Measurements from ENCODE around the gene HAPLN2. TPM values are rescaled to one million over a fixed set of nuclear protein-coding genes. Genes with fewer than 3 reads are reported as not detected.
A peak's percentile ranks its signal among the peaks of the same experiment; 100 is the strongest.
"Not testable (repeated sequence)": the region's sequence is repeated elsewhere in the genome, so short reads cannot be mapped to it uniquely, and the experiment has no call there.

Gene HAPLN2
- under 1 TPM; 0.16 to 0.63 (median 0.28) TPM for polyA plus RNA-seq (ENCODE audit: insufficient read length in 4 of 4)

DNA sequence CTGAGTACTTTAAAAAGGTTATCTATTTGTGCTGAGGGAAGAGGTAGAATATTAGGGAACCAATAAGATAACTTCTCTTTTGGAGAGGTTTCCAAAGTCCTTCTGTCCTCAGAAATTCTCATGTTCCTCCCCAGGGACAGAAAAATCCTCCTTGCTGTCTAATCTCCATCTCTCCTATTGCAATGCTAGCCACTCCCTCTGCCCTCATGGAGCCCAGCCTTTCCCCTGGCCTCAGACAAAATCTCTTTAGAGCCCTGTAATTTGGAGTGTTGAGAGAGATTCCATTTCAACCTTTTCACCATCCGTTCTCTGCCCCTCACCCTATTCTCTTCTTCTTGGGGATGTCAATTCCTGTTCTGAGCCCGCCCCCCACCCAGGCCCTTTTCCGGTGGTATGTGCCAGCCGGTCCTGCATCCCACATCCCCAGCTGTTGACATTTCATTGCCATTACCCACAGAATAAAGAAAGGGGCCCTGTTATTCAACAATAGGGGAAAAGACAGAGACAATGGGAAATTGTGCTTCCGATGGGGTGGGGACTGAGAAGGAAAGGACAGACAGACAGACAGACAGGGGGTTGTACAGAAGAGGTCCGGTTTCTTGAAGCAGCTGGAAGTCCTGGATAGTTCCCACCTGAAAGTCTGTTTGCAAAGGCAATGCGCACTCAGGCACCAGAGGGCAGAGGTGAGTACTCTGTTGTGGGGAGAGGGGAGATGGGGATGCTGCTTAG lies at the start of gene HAPLN2:
TSS of gene HAPLN2 (plus strand) at position 563 of the 729 bp plus-strand sequence. CDS start 4,076 bp downstream, outside the sequence.
- DNase-seq (ENCODE audit: low read depth in 4 of 4, low spot score in 3 of 4), result no peak

DNA sequence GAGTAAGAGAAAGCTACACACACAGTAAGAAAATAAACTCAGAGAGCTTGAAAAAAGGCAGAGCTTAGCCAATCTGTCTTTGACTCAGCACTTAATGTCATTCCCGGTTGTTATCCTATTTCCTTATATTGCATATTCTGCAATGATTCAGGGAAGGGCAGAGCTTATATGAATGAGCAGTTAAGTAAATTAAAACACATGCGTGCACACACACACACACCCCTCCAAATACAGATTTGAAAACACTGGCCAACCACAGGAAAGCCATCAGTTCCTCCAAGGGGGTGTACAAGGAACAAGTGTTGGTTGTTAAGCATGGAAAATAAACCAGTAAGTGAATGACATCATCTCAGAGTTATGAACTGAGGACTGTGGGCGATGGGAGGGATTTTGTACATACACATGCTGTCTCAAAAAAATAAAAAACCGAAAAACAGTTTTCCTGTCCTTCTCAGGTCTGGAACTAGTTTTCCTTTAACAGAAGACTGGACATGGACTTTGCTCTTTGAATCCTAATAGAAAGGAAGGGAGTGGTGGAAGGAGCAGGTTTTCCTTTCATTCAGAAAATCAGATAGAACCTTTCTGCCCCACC lies 47.9 kb upstream of the HAPLN2 start:
- no peak for DNase-seq (ENCODE audit: low read depth in 4 of 4, low spot score in 3 of 4)

DNA sequence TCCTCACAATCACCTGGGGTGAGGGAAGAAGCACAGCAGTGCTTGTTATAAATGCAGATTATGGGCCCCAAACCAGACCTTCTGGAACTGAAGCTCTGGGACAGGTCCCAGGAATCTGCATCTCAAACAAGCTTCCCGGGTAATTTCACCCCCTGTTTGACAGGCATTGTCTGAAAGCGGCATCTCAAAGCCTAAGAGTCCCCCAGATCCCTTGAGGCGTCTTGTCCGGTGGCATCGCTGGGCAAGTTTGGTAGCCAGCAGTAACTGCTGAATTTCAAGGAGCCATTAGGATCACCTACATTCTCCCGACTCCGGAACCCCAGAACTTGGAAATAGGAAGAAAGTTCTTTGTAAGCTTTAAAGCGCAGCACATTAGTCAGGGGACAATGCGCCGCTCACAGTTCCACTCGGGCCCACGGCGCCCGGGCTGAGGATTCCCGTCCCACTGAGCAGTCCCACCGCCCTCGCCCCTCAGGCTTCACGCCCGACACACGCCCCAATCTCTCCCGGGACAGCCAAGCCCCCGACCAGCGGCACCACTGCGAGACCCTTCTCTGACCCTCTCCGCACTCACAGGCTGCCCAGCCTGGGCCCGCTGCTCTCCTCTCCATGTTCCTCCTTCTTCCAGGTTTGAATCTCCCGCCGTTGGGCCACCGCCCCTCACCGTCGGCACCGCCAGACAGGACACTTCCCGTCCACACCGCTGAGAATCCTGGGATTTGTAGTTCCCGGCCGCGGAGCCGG lies 47.1 kb upstream of the HAPLN2 start, which contains the start of gene IQGAP3:
TSS of gene IQGAP3 (minus strand) at position 647 of the 744 bp plus-strand sequence. CDS start at position 611, 36 bp downstream.
- peak in 3 of 4 donors; percentile 48 to 74 (median 53) for DNase-seq (ENCODE audit: low read depth in 4 of 4, low spot score in 3 of 4)

DNA sequence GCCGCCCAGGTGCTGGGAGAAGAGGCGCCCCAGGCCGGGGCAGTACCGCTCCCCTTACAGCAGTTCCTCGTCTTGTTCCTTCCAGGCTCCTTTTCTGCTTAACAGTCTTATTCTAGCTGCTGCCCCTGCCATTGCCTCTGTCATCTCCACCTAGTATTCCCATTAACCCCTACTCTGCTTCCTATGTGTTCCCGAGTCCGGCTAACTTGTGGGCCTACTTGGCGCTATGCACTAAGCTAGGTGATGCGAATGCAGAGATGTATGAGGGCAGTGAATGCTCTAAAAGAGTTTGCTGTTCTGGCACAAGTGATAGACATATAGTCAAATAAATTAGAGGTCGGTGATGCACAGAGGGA lies 46.6 kb upstream of the HAPLN2 start:
- no peak for DNase-seq (ENCODE audit: low read depth in 4 of 4, low spot score in 3 of 4)

DNA sequence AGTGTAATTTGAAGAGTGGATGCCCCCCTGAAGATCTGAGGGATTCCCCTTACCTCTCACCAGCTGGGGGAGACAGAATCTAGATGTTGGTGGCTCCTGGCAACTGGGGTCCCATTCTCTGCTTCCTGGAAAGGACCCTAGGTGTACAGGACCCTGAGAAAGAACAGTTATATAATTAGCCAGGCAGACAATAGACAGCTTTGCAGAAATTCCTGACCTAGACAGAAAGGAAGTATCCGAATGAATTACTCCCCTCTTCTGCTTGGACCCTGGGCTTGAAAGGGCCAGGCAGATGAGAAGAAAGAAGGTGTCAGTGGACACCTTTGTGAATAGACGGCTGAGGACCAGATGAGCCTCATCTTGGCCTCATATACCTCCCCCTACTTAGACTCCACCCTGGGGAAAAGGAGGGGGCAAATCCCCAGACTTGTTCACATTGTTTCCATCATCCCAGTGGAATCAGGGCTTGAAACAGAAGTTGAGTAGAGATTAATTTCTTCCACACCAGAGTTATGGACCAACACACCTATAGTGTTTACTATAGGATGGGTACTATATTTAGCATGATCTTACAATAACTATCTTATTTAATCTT lies 45.1 kb upstream of the HAPLN2 start:
- no peak for DNase-seq (ENCODE audit: low read depth in 4 of 4, low spot score in 3 of 4)

DNA sequence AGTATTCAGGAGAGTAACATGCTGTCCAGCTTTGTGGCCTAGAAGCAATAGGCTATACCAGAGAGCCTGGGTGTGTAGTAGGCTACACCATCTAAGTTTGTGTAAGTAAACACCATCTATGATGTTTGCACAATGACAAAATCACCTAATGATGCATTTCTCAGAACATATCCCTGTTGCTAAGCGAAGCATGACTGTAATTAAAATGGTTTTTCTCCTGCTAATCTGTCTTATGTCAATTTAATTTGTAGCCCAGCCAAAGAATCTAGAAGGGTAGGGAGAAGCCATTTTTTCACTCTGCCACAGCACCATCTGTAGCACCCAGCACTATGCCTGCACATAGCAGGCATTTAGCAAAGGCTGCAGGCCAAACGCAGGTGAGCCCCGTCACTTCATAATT lies 41.7 kb upstream of the HAPLN2 start:
- DNase-seq (ENCODE audit: low read depth in 4 of 4, low spot score in 3 of 4), result no peak

DNA sequence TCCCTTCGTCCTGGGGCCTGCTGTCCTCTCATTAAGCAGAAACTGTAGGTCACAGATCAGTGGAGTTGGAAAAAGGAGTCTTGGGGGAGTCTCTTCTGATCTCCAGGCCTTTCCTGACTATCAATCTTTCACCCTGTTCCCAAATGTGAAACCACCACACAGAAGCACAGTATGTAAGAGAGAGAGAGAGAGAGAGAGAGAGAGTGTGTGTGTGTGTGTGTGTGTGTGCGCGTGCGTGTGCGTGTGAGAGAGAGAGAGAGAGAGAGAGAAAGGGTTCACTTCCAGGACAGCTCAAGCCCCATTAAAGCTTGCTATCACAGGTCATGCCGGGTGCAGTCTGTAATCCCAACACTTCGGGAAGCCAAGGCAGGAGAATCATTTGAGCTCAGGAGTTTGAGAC lies 41.2 kb upstream of the HAPLN2 start:
- peak in 2 of 4 donors; percentile 45 to 58 for DNase-seq (ENCODE audit: low read depth in 4 of 4, low spot score in 3 of 4)

DNA sequence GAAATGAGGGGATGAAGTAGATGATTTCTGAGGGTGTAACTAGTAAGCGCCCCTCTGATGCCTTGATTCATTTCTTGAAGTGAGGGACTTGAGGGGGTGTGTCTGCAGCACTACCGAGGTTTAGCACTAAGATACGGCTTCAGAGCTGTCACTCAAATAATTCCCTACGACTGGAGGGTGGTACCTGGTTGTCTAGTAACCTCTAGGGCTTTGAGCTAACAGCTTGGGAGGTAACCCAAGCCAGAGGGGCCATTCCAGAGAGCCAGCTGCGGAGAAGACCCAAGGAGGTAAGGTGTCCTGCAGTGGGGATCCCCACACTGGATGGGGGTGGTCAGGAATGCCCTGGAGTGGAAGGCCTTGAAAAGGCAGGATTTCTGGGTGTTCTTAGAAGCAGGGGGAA lies 39.7 kb upstream of the HAPLN2 start, which contains the start of gene TTC24:
TSS of gene TTC24 (plus strand) at position 252 of the 400 bp plus-strand sequence. CDS start 1,642 bp downstream, outside the sequence.
- no peak for DNase-seq (ENCODE audit: low read depth in 4 of 4, low spot score in 3 of 4)

DNA sequence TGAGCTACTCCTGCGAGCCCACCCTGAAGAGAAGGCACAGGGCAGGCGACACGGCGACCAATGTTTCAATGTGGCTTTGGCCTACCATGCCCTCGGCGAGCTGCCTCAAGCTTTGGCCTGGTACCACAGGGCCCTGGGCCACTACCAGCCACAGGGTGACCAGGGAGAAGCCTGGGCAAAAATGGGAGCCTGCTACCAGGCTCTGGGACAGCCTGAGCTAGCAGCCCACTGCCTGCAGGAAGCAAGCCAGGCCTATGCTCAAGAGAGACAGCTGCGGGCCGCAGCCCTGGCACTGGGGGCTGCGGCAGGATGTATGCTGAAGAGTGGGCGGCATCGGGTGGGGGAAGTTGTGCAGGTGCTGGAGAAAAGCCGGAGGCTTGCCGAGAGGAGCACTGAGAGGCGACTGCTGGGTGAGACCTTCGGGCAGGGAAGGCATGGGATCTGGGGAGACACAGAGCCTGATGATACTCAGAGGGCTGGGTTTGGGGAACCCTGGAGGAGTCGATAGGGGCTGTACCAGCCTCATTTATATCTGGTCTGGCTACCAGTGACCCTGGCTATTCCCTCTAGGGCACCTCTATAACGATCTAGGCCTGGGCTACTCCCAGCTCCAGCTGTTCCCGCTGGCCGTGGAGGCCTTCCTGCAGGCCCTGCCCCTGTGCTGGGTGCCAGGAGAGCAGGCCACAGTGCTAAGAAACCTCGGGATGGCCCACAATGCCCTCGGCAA lies 37.4 kb upstream of the HAPLN2 start:
- no peak for DNase-seq (ENCODE audit: low read depth in 4 of 4, low spot score in 3 of 4)

DNA sequence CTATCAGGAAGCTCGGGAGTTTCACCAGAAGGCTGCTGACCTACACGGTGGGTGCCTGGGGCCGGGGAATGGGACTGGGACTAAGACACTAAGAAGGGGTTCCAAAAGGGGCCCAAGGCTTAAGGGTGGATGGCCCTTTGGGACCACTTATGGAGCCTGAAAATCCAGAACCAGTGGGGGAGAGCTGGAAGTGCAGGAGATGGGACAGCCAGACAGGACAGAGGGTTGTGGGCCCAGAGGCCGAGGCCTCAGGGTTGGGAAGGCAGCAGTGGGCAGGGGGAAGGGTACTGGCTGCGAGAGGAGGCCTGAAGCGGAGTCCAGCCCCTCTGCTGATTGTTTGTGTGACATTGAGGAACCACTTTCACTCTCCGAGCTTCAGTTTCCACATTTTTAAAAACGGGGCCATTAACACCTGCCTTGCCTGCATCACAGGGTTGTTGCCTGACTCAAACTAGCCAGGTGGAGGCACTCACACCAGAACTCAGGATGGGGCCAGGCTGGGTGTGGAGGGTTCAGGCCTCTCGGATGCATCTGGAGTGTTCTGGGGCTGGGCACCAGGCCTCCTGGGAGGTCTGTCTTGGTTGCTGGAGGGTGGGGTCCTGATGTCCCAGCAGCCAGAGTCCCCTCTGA lies 36.7 kb upstream of the HAPLN2 start:
- no peak for DNase-seq (ENCODE audit: low read depth in 4 of 4, low spot score in 3 of 4)

DNA sequence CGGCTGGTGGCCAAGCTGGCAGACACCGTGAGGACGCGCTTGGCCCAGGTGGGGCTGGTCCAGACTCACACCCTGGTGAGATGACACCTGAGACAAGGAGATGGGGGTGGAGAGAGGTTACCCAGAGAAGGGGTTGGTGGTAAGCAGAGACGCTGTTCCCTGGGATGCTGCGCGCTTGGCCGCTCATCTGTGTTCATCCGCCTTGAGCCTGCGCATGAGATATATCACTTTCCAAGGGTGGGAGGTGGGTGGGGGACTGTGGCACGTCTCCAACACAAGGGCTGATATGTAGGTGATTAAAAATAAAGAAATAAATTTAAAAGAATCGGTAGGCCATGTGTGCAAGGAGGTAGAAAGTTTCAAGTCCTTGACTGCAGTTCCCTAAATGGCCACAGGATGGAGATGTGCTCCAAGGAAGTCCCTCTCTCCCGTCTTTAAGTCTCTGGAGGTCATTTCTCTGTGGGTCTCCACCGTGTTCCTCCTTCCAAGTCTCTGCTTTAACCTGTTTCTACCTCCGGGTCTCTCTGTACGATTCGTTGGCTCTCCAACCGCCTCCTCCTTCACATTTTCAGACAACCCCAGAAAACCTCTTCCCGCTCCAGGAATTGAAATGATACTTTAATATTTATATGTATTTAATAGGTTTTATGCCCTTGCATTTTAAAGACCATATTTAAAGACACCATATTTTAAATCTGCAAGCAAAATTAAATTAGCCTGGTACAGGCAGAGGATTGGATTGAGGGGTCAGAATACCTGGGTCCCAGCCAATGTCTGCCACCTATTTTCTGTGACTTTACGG lies 35.2 kb upstream of the HAPLN2 start:
- DNase-seq (ENCODE audit: low read depth in 4 of 4, low spot score in 3 of 4), result peak in 3 of 4 donors; percentile 72 to 76 (median 73)

DNA sequence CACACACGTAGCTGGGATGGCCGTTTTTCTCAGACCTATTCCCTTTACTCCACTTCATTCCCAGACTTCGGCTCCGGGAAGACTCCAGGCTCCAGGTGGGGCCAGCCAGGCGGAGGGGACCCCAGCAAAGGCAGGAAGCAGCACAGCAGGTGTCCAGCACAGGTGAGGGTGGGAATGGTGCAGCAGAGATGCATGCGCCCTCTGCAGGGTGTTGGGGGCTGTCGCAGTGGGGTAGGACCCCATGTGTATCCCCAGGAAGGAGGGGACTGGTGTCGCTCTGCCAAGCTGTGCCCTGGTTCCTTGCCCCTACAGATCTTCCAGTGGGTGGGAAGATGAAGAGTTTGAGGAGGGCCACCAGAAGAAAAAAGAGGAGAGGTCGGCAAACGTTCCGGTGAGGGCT lies 34.4 kb upstream of the HAPLN2 start:
- no peak for DNase-seq (ENCODE audit: low read depth in 4 of 4, low spot score in 3 of 4)

DNA sequence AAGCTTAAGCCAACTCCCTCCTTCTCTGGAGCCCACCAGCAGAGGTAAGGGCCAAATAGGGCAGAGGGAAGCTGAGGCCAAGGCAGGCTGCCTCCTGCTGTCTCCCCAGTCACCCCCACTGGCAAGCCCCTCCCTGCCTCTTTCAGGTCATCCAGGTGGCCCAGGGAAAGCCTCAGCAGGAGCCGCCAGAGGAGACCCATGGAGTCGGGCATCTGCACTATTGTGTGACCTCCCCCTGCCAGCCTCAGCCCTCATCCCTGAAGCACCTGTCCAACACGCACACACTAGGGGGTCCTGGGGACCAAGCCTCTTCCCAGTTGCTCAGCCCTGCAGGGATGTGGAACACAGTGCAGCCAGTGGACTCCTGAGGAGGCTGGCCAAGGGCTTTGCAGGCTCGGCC lies 32.9 kb upstream of the HAPLN2 start:
- no peak for DNase-seq (ENCODE audit: low read depth in 4 of 4, low spot score in 3 of 4)

DNA sequence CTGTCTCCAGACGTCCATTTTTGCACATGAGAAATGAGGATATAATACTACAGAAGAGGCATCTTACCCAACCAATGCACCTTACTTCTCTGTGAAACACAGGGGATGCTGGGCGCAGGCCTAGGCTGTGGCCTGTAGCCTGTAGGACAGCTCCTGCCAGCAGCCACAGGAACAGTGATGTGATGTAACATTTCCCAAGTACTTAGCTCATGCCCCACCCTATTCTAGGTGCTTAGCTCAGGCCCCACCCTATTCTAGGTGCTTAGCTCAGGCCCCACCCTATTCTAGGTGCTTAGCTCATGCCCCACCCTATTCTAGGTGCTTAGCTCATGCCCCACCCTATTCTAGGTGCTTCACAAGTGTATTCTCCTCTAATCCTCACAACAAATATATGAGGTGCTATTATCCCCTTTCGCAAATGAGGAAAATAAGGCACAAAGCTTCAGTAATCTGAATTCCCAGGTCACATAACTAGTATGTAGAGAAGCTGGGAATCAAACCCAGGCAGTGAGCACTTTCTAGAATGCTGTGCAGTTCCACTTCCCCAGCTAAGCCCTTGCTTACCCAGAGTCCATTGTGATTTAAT lies 32.2 kb upstream of the HAPLN2 start:
- DNase-seq (ENCODE audit: low read depth in 4 of 4, low spot score in 3 of 4), result no peak

DNA sequence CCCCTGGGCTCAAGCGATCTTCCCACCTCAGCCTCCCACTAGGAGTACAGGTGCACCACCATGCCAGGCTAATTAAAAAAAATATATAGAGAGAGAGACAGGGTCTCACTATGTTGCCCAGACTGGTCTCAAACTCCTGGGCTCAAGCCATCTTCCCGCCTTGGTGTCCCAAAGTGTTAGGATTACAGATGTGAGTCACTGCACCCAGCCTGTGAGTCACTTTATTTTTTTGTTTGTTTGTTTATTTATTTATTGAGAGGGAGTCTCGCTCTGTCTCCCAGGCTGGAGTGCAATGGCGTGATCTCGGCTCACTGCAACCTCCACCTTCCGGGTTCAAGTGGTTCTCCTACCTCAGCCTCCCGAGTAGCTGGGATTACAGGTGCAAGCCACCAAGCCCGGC lies 31.3 kb upstream of the HAPLN2 start:
- not testable (repeated sequence) for DNase-seq (ENCODE audit: low read depth in 4 of 4, low spot score in 3 of 4)

DNA sequence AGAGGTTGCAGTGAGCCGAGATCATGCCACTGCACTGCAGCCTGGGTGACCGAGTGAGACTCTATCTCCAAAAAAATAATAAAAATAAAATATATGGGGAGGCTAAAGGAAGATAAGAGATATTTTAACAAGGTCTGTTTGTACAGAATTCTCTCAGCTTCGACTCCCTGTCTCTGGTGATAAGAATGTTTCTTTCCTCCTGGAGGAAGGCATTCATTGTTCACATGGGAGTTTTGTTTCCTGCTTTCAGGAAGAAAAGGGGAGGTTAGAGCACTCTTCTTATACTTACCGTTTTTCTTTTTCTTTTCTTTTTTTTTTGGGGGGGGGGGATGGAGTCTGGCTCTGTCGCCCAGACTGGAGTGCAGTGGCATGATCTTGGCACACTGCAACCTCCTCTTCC lies 29.7 kb upstream of the HAPLN2 start:
- no peak for DNase-seq (ENCODE audit: low read depth in 4 of 4, low spot score in 3 of 4)

DNA sequence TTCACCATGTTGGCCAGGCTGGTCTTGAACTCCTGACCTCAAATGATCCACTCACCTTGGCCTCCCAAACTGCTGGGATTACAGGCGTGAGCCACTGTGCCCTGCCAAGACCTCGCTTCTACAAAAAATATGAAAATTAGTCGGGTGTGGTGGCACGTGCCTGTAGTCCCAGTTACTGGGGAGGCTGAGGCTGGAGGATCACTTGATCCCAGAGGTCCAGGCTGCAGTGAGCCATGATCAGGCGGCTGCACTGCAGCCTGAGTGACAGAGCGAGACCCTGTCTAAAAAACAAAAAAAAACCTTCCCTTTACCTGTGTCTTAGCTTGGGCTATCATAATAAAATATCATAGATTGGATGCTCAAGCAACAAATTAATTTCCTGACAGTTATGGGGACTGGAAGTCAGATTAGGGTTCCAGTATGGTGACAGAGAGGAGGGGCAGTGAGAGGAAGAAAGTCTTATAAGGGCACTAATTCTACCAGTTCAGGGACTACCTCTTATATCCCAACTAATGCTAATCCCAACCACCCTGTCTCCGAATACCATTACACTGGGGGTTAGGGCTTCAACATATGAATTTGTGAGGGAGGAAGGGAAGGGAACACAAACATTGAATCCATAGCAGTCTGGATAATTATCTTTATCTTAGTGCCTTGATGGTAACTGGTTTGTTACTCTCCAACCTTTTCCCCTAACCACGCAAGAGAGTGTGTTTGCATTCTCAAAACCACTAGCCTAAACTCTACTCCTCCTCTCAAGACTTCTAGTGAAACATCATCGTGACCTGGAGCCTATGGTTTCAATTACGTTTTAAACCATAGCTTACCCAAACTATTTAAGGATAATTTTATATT lies 28.7 kb upstream of the HAPLN2 start:
- DNase-seq (ENCODE audit: low read depth in 4 of 4, low spot score in 3 of 4), result no peak

DNA sequence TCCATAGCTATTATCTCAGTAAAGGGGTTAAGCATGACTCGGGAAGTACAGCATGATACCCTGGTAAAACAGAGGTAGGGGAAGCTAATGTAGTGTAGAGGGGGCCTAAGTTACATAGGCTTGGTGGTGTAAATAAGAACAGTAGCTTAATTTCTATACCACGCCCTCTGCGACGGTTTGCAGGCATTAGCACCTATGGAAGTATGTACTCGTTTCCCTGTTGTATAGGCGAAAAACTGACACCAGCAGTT lies 28.1 kb upstream of the HAPLN2 start:
- DNase-seq (ENCODE audit: low read depth in 4 of 4, low spot score in 3 of 4), result no peak
